ENCODE results near the gene B3GLCT.
"Not testable (repeated sequence)": the region's sequence is repeated elsewhere in the genome, so short reads cannot be mapped to it uniquely, and the experiment has no call there.

B3GLCT gene

GRCh38 chr13:31278869-31279268 is 79.1 kb downstream of the B3GLCT start:
- no peak for DNase-seq (ENCODE audit: low read depth)

GRCh38 chr13:31282741-31283455 is 83.1 kb downstream of the B3GLCT start:
- no peak for DNase-seq (ENCODE audit: low read depth)

- no peak for DNase-seq (ENCODE audit: low read depth)
Observed at GRCh38 chr13:31286930-31287329, 87.2 kb downstream of the B3GLCT start.

GRCh38 chr13:31301119-31301518 is 101.3 kb downstream of the B3GLCT start:
- DNase-seq (ENCODE audit: low read depth) = no peak

GRCh38 chr13:31310356-31310755 is 110.6 kb downstream of the B3GLCT start:
- DNase-seq (ENCODE audit: low read depth) = no peak

GRCh38 chr13:31310786-31311185 is 111.0 kb downstream of the B3GLCT start:
- DNase-seq (ENCODE audit: low read depth) = no peak

- DNase-seq (ENCODE audit: low read depth) = no peak
Observed at GRCh38 chr13:31311921-31312320, 112.1 kb downstream of the B3GLCT start.

GRCh38 chr13:31314961-31315360 is 115.2 kb downstream of the B3GLCT start:
- no peak for DNase-seq (ENCODE audit: low read depth)

GRCh38 chr13:31320946-31321345 is 121.2 kb downstream of the B3GLCT start:
- no peak for DNase-seq (ENCODE audit: low read depth)

- no peak for DNase-seq (ENCODE audit: low read depth)
Observed at GRCh38 chr13:31321457-31321856, 121.7 kb downstream of the B3GLCT start.

GRCh38 chr13:31322026-31322425 is 122.3 kb downstream of the B3GLCT start:
- no peak for DNase-seq (ENCODE audit: low read depth)

- no peak for DNase-seq (ENCODE audit: low read depth)
Observed at GRCh38 chr13:31322702-31323405, 123.1 kb downstream of the B3GLCT start.

- DNase-seq (ENCODE audit: low read depth) = no peak
Observed at GRCh38 chr13:31327182-31327860, 127.5 kb downstream of the B3GLCT start.

- no peak for DNase-seq (ENCODE audit: low read depth)
Observed at GRCh38 chr13:31328549-31329235, 128.9 kb downstream of the B3GLCT start.

- DNase-seq (ENCODE audit: low read depth) = no peak
Observed at GRCh38 chr13:31330236-31330635, 130.5 kb downstream of the B3GLCT start.

GRCh38 chr13:31331068-31331467 is 131.3 kb downstream of the B3GLCT start:
- DNase-seq (ENCODE audit: low read depth) = no peak

GRCh38 chr13:31334547-31334946 is 134.8 kb downstream of the B3GLCT start:
- no peak for DNase-seq (ENCODE audit: low read depth)

GRCh38 chr13:31334994-31335557 is 135.3 kb downstream of the B3GLCT start:
- no peak for DNase-seq (ENCODE audit: low read depth)

- not testable (repeated sequence) for DNase-seq (ENCODE audit: low read depth)
Observed at GRCh38 chr13:31339616-31340015, 139.8 kb downstream of the B3GLCT start.

GRCh38 chr13:31340848-31341247 is 141.1 kb downstream of the B3GLCT start:
- not testable (repeated sequence) for DNase-seq (ENCODE audit: low read depth)

GRCh38 chr13:31346891-31347290 is 147.1 kb downstream of the B3GLCT start:
- no peak for DNase-seq (ENCODE audit: low read depth)

- no peak for DNase-seq (ENCODE audit: low read depth)
Observed at GRCh38 chr13:31349156-31349555, 149.4 kb downstream of the B3GLCT start.
